ENCODE results near the gene PKP2. TPM values are rescaled to one million over a fixed set of nuclear protein-coding genes. Genes with fewer than 3 reads are reported as not detected.

PKP2 gene
- total RNA-seq, 2 experiments from 2014 or later, result 0.13 to 0.23 TPM

- ChIA-PET POLR2A (no interaction called here), CTCF (no interaction called here)
- H3K4me3 Mint-ChIP-seq, result no peak overlapping the region
- no peaks in the 10 kb centered on the region for H3K9me3 Mint-ChIP-seq
- ATAC-seq, result no peak
- TF ChIP-seq CTCF (IDR thresholded peaks at IDR 0.05), result no peak
- H3K27me3 Mint-ChIP-seq, result peaks cover 8% of the 10 kb centered on the region
- intact Hi-C loops (cut with micrococcal nuclease), result no loop called here
- H3K4me1 Mint-ChIP-seq (ENCODE audit: low read depth), result no peaks in the 10 kb centered on the region
- no peak for DNase-seq
- no peak overlapping the region for H3K27ac Mint-ChIP-seq
- H3K36me3 Mint-ChIP-seq (ENCODE audit: low read depth), result no peaks in the 10 kb centered on the region
Observed at GRCh38 chr12:32789446-32789845, 107.1 kb downstream of the PKP2 start.

GRCh38 chr12:32788405-32788804 is 108.2 kb downstream of the PKP2 start:
- no peak overlapping the region for H3K4me3 Mint-ChIP-seq
- ChIA-PET CTCF (no interaction called here), POLR2A (no interaction called here)
- H3K4me1 Mint-ChIP-seq (ENCODE audit: low read depth), result no peaks in the 10 kb centered on the region
- intact Hi-C loops (cut with micrococcal nuclease), result no loop called here
- TF ChIP-seq CTCF (IDR thresholded peaks at IDR 0.05), result no peak
- ATAC-seq, result no peak
- no peaks in the 10 kb centered on the region for H3K9me3 Mint-ChIP-seq
- H3K36me3 Mint-ChIP-seq (ENCODE audit: low read depth), result no peaks in the 10 kb centered on the region
- no peak overlapping the region for H3K27ac Mint-ChIP-seq
- DNase-seq, result no peak
- peaks cover 8% of the 10 kb centered on the region for H3K27me3 Mint-ChIP-seq

- POLR2A ChIA-PET, result no interaction called here
- intact Hi-C loops (cut with micrococcal nuclease), result no loop called here
- Mint-ChIP-seq H3K27me3 (peaks cover 10% of the 10 kb centered on the region), H3K4me1 (ENCODE audit: low read depth) (no peaks in the 10 kb centered on the region), H3K27ac (no peak overlapping the region), H3K4me3 (no peak overlapping the region), H3K36me3 (ENCODE audit: low read depth) (no peaks in the 10 kb centered on the region), H3K9me3 (no peaks in the 10 kb centered on the region)
- CTCF ChIA-PET, result no interaction called here
- DNase-seq (no peak), ATAC-seq (no peak)
- TF ChIP-seq CTCF (IDR thresholded peaks at IDR 0.05), result no peak
Observed at GRCh38 chr12:32785557-32785956, 111.0 kb downstream of the PKP2 start.

- H3K9me3 Mint-ChIP-seq, result no peaks in the 10 kb centered on the region
- ChIA-PET POLR2A (no interaction called here), CTCF (no interaction called here)
- no peak for TF ChIP-seq CTCF (IDR thresholded peaks at IDR 0.05)
- no peaks in the 10 kb centered on the region for H3K4me1 Mint-ChIP-seq (ENCODE audit: low read depth)
- H3K27me3 Mint-ChIP-seq, result peaks cover 19% of the 10 kb centered on the region
- H3K36me3 Mint-ChIP-seq (ENCODE audit: low read depth), result no peaks in the 10 kb centered on the region
- H3K4me3 Mint-ChIP-seq, result no peak overlapping the region
- no peak overlapping the region for H3K27ac Mint-ChIP-seq
- ATAC-seq, result no peak
- intact Hi-C loops (cut with micrococcal nuclease), result no loop called here
- DNase-seq, result no peak
Observed at GRCh38 chr12:32783029-32783428, 113.5 kb downstream of the PKP2 start.

- DNase-seq, result no peak
- Mint-ChIP-seq H3K27ac (no peak overlapping the region), H3K27me3 (peaks cover 11% of the 10 kb centered on the region), H3K9me3 (no peaks in the 10 kb centered on the region), H3K36me3 (ENCODE audit: low read depth) (no peaks in the 10 kb centered on the region), H3K4me3 (no peak overlapping the region), H3K4me1 (ENCODE audit: low read depth) (no peaks in the 10 kb centered on the region)
- ATAC-seq, result no peak
- TF ChIP-seq CTCF (IDR thresholded peaks at IDR 0.05), result no peak
- POLR2A ChIA-PET, result no interaction called here
- CTCF ChIA-PET, result interaction anchor here (2.0 kb wide), 1 partner anchor 23 kb away, joined by 5 read pairs; no protein-coding TSS in a partner anchor
- intact Hi-C loops (cut with micrococcal nuclease), result no loop called here
Observed at GRCh38 chr12:32780071-32780470, 116.5 kb downstream of the PKP2 start.

Data from activated CD8-positive, alpha-beta T cell treated with anti-CD3 and anti-CD28 coated beads for 36 hours (primary cell).